GM12875 (cell line): ENCODE data around the gene RHOT1.
"Not testable (repeated sequence)": the region's sequence is repeated elsewhere in the genome, so short reads cannot be mapped to it uniquely, and the experiment has no call there.

Experiments
- H3K4me3 ChIP-seq: one replicate; pipeline ENCODE4 v1.5.1; 2011; ENCODE audit warnings: low read depth, low read length, control low read depth
- CTCF ChIP-seq: IDR thresholded peaks from 2 replicates; pipeline ENCODE4 v1.5.1; 2011; ENCODE audit warnings: low read depth, mild to moderate bottlenecking, control low read depth, inconsistent platforms, low read length, moderate library complexity, borderline replicate concordance; ENCODE audit not compliant: insufficient read depth

RHOT1 gene

GRCh38 chr17:32125848-32126153, 16.5 kb upstream of the RHOT1 start:
- no peak overlapping the region for H3K4me3 ChIP-seq
- no peak for TF ChIP-seq CTCF

GRCh38 chr17:32126325-32126724, 16.0 kb upstream of the RHOT1 start:
- no peak for TF ChIP-seq CTCF

GRCh38 chr17:32126746-32127145, 15.6 kb upstream of the RHOT1 start:
- TF ChIP-seq CTCF = no peak
- no peak overlapping the region for H3K4me3 ChIP-seq

More at GRCh38 chr17:32126325-32126724, 16.0 kb upstream of the RHOT1 start:
- no peak overlapping the region for H3K4me3 ChIP-seq

- TF ChIP-seq CTCF = no peak
- peak overlapping the region; percentile 65 for H3K4me3 ChIP-seq
These were observed 15.0 kb upstream of the RHOT1 start for GRCh38 chr17:32127158-32127897.

- H3K4me3 ChIP-seq = peak overlapping the region; percentile 65
These were observed 13.8 kb upstream of the RHOT1 start for GRCh38 chr17:32128470-32128869.

- H3K4me3 ChIP-seq = not testable (repeated sequence)
- TF ChIP-seq CTCF = 0 out of 2 replicates have a peak, but pooled peaks have one; percentile 1
These were observed 6.7 kb upstream of the RHOT1 start for GRCh38 chr17:32135497-32136117.

- TF ChIP-seq CTCF = no peak
- H3K4me3 ChIP-seq = no peak overlapping the region
These were observed 5.4 kb upstream of the RHOT1 start for GRCh38 chr17:32136856-32137255.

- not testable (repeated sequence) for H3K4me3 ChIP-seq
These were observed 2.8 kb upstream of the RHOT1 start for GRCh38 chr17:32139504-32139903.
